Stomach (tissue), 4 donors: ENCODE results near the gene ZNF451.

ENCODE experiments used
- POLR2A ChIP-seq, 4 donors: fragments of 450-650 bp; IDR thresholded peaks; one replicate each; pipeline ENCODE4 v1.6.1; 2016; ENCODE audit warnings: antibody characterized with exemption in 4 of 4, control low read depth in 2 of 4, mild to moderate bottlenecking in 1 of 4, moderate library complexity in 1 of 4
- POLR2AphosphoS5 ChIP-seq, 3 donors: sonication (generic); formaldehyde crosslinking; IDR thresholded peaks; one replicate each; pipeline ENCODE4 v1.6.1; 2016; ENCODE audit warnings: antibody characterized with exemption in 3 of 3
- TF ChIP-seq, protein P1 (sequence below), 7 experiments: fragments of 450-650 bp in 4 of 7; fragments of 200-600 bp in 3 of 7; sonication (generic) in 3 of 7; IDR thresholded peaks; one replicate each; pipeline ENCODE4 v1.5.1; 2016 to 2019; ENCODE audit warnings: antibody characterized with exemption in 7 of 7, control low read depth in 2 of 7, mild to moderate bottlenecking in 1 of 7

DNA sequence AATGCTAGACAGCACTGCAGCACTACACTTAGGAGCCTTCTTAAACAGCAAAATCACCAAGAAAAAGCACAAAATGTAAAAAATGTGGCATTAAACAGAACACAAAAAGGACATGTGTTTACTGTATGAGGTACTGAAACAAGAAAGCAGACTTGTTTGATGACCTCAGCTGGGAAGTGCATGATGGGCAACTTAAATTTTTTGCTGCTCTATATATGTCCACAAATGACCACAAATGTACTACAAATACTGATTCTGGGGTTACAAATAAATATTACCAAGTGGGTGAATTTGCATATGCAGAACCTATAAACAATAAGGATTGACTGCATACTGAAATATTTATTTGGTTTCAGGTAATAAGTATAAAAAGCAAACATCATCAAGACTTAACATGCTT, 119.0 kb downstream of the ZNF451 start:
- TF ChIP-seq, protein P1, sequence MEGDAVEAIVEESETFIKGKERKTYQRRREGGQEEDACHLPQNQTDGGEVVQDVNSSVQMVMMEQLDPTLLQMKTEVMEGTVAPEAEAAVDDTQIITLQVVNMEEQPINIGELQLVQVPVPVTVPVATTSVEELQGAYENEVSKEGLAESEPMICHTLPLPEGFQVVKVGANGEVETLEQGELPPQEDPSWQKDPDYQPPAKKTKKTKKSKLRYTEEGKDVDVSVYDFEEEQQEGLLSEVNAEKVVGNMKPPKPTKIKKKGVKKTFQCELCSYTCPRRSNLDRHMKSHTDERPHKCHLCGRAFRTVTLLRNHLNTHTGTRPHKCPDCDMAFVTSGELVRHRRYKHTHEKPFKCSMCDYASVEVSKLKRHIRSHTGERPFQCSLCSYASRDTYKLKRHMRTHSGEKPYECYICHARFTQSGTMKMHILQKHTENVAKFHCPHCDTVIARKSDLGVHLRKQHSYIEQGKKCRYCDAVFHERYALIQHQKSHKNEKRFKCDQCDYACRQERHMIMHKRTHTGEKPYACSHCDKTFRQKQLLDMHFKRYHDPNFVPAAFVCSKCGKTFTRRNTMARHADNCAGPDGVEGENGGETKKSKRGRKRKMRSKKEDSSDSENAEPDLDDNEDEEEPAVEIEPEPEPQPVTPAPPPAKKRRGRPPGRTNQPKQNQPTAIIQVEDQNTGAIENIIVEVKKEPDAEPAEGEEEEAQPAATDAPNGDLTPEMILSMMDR (IDR thresholded peaks at IDR 0.05), result no peak
- TF ChIP-seq POLR2AphosphoS5 (IDR thresholded peaks at IDR 0.05), result no peak
- no peak for TF ChIP-seq POLR2A (IDR thresholded peaks at IDR 0.05)
